Mucosa of descending colon (tissue), 3 donors: ENCODE measurements around the gene GABRD. TPM values are rescaled to one million over a fixed set of nuclear protein-coding genes. Genes with fewer than 3 reads are reported as not detected.

Experiments
- ATAC-seq: fragments of 200-7000 bp; cut with Tn5 transposase; one replicate; pipeline ENCODE4 v1.9.1; 2020; ENCODE audit warnings: mild to moderate bottlenecking, moderate library complexity
- DNase-seq, 3 donors: peaks; one replicate each; pipeline ENCODE4 v3.0.0-alpha.2; 2020
- H3K36me3 ChIP-seq: fragments of 200-600 bp; one replicate; pipeline ENCODE4 v1.8.0; 2021; ENCODE audit warnings: low read depth, mild to moderate bottlenecking
- H3K4me1 ChIP-seq: fragments of 200-600 bp; one replicate; pipeline ENCODE4 v1.8.0; 2021; ENCODE audit warnings: low read depth, mild to moderate bottlenecking
- H3K4me3 ChIP-seq: fragments of 200-600 bp; one replicate; pipeline ENCODE4 v1.8.0; 2021; ENCODE audit warnings: mild to moderate bottlenecking
- H3K9me3 ChIP-seq: fragments of 200-600 bp; one replicate; pipeline ENCODE4 v1.8.0; 2021; ENCODE audit warnings: mild to moderate bottlenecking
- CTCF ChIP-seq: fragments of 200-600 bp; IDR thresholded peaks from one replicate; pipeline ENCODE4 v1.8.0; 2022; ENCODE audit warnings: antibody characterized with exemption, mild to moderate bottlenecking
- intact Hi-C, 2 donors: fragments of 100-400 bp; cut with DNase I in 1 of 2; cut with micrococcal nuclease in 1 of 2; formaldehyde crosslinking; loops; one replicate each; pipeline versions ENCODE4 v1.11.0 to v1.11.1; 2022; cut with DNase I, micrococcal nuclease
- total RNA-seq, 3 donors: library from RNA; stranded (reverse); fragmentation: NEBNext Ultra II Directional in 2 of 3; extraction: Animal tissue kit (Norgen Biotek cat#: 25700) in 2 of 3; gene quantifications; one replicate each; pipeline versions ENCODE4 v1.2.1 to v1.2.4, GENCODE V29; 2021 to 2023
- donor health status: DM: no; HTN: no; CAD: no; lungs with moderate emphysema.
- donor health status: DM: no; HTN: no; CAD: no.
- donor health status: DM: no; HTN: yes; CAD: no.

Gene GABRD
- total RNA-seq, 3 donors from 2014 or later, result not detected

DNA sequence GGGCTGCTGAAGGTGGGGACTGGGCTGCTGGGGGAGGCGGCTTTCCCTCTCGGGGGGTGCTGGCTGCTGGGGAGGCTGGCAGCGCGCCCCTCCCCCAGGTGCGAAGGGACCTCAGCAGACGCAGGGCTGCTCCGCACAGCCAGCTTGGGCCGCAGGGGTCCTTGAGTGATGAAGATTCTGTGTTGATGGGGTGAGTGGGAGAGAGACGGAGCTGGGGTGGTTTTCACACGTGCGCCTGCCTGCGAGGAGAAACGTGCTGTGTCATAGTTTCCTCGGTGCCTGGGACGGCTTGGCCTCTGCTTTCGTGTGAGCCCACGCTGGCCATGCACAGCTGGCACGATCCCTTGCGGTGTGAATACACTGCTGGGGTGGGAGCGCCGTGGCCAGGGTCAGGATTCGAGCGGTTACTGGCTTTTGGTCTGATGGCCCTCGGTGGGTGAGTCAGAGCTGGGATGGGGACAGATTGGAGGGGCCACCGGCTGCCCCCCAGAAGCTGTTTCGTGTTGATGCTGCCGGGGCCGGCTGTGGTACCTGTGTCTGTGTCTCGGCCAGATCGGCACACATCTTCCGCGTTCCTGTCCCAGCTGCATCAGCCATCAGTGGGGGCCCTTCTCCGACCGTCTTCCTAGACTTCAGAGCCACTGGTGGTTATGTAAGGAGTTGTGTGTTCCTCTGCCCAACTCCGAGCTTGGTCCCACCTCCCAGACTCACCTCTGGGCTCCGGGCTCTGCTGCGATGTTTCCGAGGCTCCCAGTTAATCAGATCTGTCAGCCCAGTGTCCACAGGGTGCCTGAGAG is 56.0 kb downstream of the GABRD start:
- DNase-seq (no peak), ATAC-seq (no peak)
- Histone ChIP-seq H3K36me3 (no peaks in the 10 kb centered on the region), H3K4me3 (no peak overlapping the region), H3K9me3 (peaks cover 22% of the 10 kb centered on the region), H3K4me1 (peaks cover 20% of the 10 kb centered on the region)
- intact Hi-C loops, result no loop called here
- TF ChIP-seq CTCF, result no peak

- TF ChIP-seq CTCF, result no peak
- DNase-seq (no peak), ATAC-seq (no peak)
- peaks cover 22% of the 10 kb centered on the region for H3K9me3 ChIP-seq
- H3K4me1 ChIP-seq, result peaks cover 9% of the 10 kb centered on the region
- H3K36me3 ChIP-seq, result no peaks in the 10 kb centered on the region
- intact Hi-C loops, result no loop called here
- H3K4me3 ChIP-seq, result no peak overlapping the region
These were observed 57.7 kb downstream of the GABRD start for GRCh38 chr1:2076826-2077225.

- Histone ChIP-seq H3K36me3 (no peaks in the 10 kb centered on the region), H3K4me1 (no peaks in the 10 kb centered on the region), H3K9me3 (peaks cover 22% of the 10 kb centered on the region), H3K4me3 (no peak overlapping the region)
- ATAC-seq (no peak), DNase-seq (no peak)
- no peak for TF ChIP-seq CTCF
- intact Hi-C loops, result no loop called here
These were observed 59.0 kb downstream of the GABRD start for GRCh38 chr1:2078170-2078569.

DNA sequence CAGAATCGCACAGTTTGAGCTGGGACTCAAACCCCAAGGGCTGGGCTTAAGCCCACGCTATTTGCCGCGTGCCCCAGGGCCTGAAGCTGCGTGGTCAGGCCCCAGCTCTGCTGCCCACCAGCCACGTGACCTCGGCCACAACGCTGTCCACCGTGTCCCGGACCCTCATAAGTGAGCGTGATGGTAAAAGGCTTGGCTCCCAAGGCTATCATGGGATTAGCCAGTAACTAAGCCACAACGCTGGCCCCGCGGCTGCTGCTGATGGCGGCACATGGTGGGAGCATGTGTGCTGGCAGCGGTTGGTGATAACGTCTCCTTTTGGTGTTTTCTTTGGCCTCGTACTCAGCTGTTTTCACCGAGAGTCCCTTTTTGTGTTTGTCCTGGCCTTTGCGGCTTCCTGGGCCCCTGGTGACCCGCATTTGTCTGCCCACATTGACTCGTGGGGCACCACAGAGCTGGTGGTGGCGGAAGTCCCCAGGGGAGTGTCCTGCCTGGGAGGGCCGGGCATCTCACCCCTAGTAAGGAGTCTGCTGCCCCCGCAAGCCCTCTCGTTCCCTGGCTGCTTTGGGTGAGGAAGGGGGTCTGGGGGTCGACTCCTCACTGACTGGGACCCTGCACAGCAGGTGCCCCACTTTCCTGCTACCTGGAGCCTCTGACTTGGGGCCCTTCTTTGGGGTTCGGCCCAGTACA is 60.4 kb downstream of the GABRD start:
- ATAC-seq, result no peak
- H3K4me1 ChIP-seq, result no peaks in the 10 kb centered on the region
- TF ChIP-seq CTCF, result no peak
- no peak overlapping the region for H3K4me3 ChIP-seq
- H3K36me3 ChIP-seq, result no peaks in the 10 kb centered on the region
- DNase-seq, result no peak
- intact Hi-C loops, result no loop called here
- H3K9me3 ChIP-seq, result peaks cover 22% of the 10 kb centered on the region

DNA sequence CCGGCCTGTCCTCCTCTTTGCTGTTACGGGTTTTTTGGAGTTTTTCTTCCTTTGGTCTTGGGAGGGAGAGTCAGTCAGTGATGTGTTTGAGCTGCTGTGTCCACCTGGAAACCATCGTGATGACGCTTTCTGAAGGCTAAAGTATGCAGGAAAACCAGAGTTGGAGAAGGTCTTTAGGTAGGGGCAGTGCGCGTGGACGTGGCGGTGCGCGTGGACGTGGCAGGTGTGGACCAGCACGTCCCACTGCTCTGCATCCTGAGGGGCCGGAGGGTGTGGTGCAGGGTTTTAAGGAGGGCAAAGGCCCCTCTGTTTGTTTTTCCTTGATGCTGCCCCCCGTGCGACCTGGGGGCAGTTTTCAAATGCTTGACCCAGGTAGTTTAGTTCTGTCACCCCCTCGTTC is 61.0 kb downstream of the GABRD start:
- no peak for ATAC-seq

More for the DNA sequence above, 61.0 kb downstream of the GABRD start:
- no peak overlapping the region for H3K4me3 ChIP-seq
- peaks cover 22% of the 10 kb centered on the region for H3K9me3 ChIP-seq
- no peaks in the 10 kb centered on the region for H3K36me3 ChIP-seq
- no peaks in the 10 kb centered on the region for H3K4me1 ChIP-seq
- intact Hi-C loops, result no loop called here
- DNase-seq, result no peak
- no peak for TF ChIP-seq CTCF

Other genes starting within 250 kb of the GABRD start
- 100 to 1,000 TPM; 116 to 160 (median 129) TPM for gene NADK, start 240.9 kb upstream of the GABRD start, total RNA-seq
- 100 to 1,000 TPM; 314 to 329 (median 318) TPM for gene GNB1, start 128.3 kb upstream of the GABRD start, total RNA-seq
- 1 to 10 TPM in 1 of 3 donors, under 1 TPM in 2; 0.32 to 1.2 (median 0.43) TPM for gene CALML6, start 104.1 kb upstream of the GABRD start, total RNA-seq
- 1 to 10 TPM; 1.8 to 4.0 (median 3.0) TPM for gene TMEM52, start 100.1 kb upstream of the GABRD start, total RNA-seq
- gene CFAP74, start 15.6 kb upstream of the GABRD start, total RNA-seq, result under 1 TPM in 2 of 3 donors, not detected in 1; 0.06 to 0.13 TPM
- gene PRKCZ, start 31.1 kb downstream of the GABRD start, total RNA-seq, result 10 to 100 TPM; 38.9 to 80.2 (median 53.7) TPM
- 10 to 100 TPM; 23.4 to 42.6 (median 32.0) TPM for gene FAAP20, start 175.4 kb downstream of the GABRD start, total RNA-seq
- 10 to 100 TPM; 26.8 to 86.6 (median 29.0) TPM for gene SKI, start 209.0 kb downstream of the GABRD start, total RNA-seq